T47D (cell line): ENCODE data around the gene EXOC3.

Experiments used
- DNase-seq, 2 experiments: peaks; one replicate each; pipeline versions ENCODE4 v3.0.0 to v3.0.0-alpha.2; 2011 to 2012; ENCODE audit warnings: low read depth in 1 of 2, low spot score in 1 of 2
- JUND ChIP-seq: IDR thresholded peaks from 2 replicates; pipeline ENCODE4 v1.6.1; 2012; ENCODE audit warnings: low read depth
- in situ Hi-C: cut with HindIII; loops from 2 replicates; pipeline ENCODE4 v1.10.0; 2016; ENCODE audit warnings: low sequenced_read_pairs, low pct_unique_long_range_greater_than_20kb

The EXOC3 gene

GRCh38 chr5:513216-514100 lies 70.5 kb downstream of the EXOC3 start:
- in situ Hi-C loops = no loop called here
- peak in 1 of 2 experiments; percentile 36 for DNase-seq
- TF ChIP-seq JUND = no peak

- in situ Hi-C loops = no loop called here
- no peak for TF ChIP-seq JUND
- DNase-seq = no peak
Observed at GRCh38 chr5:514101-514485, 71.1 kb downstream of the EXOC3 start.

GRCh38 chr5:514673-515072 lies 71.7 kb downstream of the EXOC3 start:
- in situ Hi-C loops = no loop called here
- DNase-seq = no peak
- TF ChIP-seq JUND = no peak

- DNase-seq = peak in 1 of 2 experiments; percentile 53
- TF ChIP-seq JUND = no peak
- in situ Hi-C loops = no loop called here
Observed at GRCh38 chr5:515273-515836, 72.4 kb downstream of the EXOC3 start.

- no peak for TF ChIP-seq JUND
- in situ Hi-C loops = no loop called here
Observed at GRCh38 chr5:516338-516925, 73.5 kb downstream of the EXOC3 start.

More at GRCh38 chr5:516338-516925, 73.5 kb downstream of the EXOC3 start:
- no peak for DNase-seq
